GM19023 (cell line): ENCODE measurements around the gene CDH22.

ENCODE experiments used
- ATAC-seq: cut with Tn5 transposase; IDR thresholded peaks from one replicate; pipeline ENCODE4 v1.9.1; 2021; ENCODE audit warnings: mild to moderate bottlenecking, moderate library complexity; ENCODE audit not compliant: unreplicated experiment

The CDH22 gene

GRCh38 chr20:46343348-46343974, 35.2 kb upstream of the CDH22 start:
- no peak for ATAC-seq

- ATAC-seq: no peak
Measured at GRCh38 chr20:46342451-46343347, 34.4 kb upstream of the CDH22 start.

GRCh38 chr20:46342010-46342378, 33.7 kb upstream of the CDH22 start:
- ATAC-seq: no peak

GRCh38 chr20:46341074-46342009, 33.0 kb upstream of the CDH22 start:
- no peak for ATAC-seq

GRCh38 chr20:46339037-46339436, 30.7 kb upstream of the CDH22 start:
- no peak for ATAC-seq

GRCh38 chr20:46336735-46337134, 28.4 kb upstream of the CDH22 start:
- no peak for ATAC-seq

- ATAC-seq: no peak
Measured at GRCh38 chr20:46334303-46334904, 26.1 kb upstream of the CDH22 start.

GRCh38 chr20:46333161-46333991, 25.1 kb upstream of the CDH22 start:
- no peak for ATAC-seq

- no peak for ATAC-seq
Measured at GRCh38 chr20:46332373-46333160, 24.3 kb upstream of the CDH22 start.

GRCh38 chr20:46331611-46332361, 23.5 kb upstream of the CDH22 start:
- no peak for ATAC-seq

- no peak for ATAC-seq
Measured at GRCh38 chr20:46330831-46331371, 22.6 kb upstream of the CDH22 start.

- ATAC-seq: no peak
Measured at GRCh38 chr20:46330072-46330763, 21.9 kb upstream of the CDH22 start.

GRCh38 chr20:46328200-46328882, 20.0 kb upstream of the CDH22 start:
- ATAC-seq: no peak

- ATAC-seq: no peak
Measured at GRCh38 chr20:46327557-46327956, 19.3 kb upstream of the CDH22 start.

- no peak for ATAC-seq
Measured at GRCh38 chr20:46325789-46326188, 17.5 kb upstream of the CDH22 start.

- ATAC-seq: no peak
Measured at GRCh38 chr20:46324960-46325703, 16.8 kb upstream of the CDH22 start.
